T47D (cell line): ENCODE data around the gene CHSY3.

Experiments
- DNase-seq, 2 experiments: peaks; one replicate each; pipeline versions ENCODE4 v3.0.0 to v3.0.0-alpha.2; 2011 to 2012; ENCODE audit warnings: low read depth in 1 of 2, low spot score in 1 of 2
- JUND ChIP-seq: IDR thresholded peaks from 2 replicates; pipeline ENCODE4 v1.6.1; 2012; ENCODE audit warnings: low read depth
- in situ Hi-C: cut with HindIII; loops from 2 replicates; pipeline ENCODE4 v1.10.0; 2016; ENCODE audit warnings: low sequenced_read_pairs, low pct_unique_long_range_greater_than_20kb

The CHSY3 gene

DNA sequence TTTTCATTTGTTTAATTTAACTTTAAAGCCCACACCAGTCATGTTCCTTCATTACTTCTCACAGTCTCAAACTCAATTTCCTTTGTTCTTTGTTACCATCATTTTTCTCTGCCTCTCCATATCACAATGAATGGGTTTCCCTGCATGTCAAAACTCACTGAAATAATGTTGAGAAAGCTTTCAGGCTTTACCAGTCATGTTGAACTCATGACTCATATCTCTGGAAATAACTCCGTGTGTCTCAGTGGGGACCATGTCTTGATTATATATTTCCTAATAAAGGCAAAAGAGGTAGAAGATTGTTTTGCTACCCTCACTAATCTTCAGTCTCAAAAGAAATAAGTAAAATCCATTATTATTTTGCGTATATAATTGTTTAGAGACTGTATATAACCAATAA lies 231.2 kb downstream of the CHSY3 start:
- no peak for DNase-seq
- TF ChIP-seq JUND: no peak
- in situ Hi-C loops: no loop called here

DNA sequence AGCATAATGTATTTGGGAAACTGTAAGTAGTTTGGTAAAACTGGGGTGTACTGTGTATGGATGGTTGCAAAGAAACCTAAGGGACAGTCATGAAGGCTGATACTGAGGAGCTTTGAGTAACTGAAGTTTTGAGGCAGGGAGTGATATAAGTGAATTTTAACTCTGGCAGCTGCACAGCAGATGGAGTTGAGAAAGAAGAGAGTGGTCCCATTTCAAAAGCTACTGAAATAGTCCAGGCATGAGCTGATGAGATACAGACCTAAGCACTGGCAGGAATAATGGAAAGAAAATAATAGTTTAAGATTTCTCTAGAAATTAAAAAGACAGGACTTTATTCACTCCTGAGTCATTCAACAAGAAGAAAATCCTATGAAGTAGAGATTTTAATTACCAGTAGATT lies 232.0 kb downstream of the CHSY3 start:
- TF ChIP-seq JUND: no peak
- DNase-seq: no peak
- in situ Hi-C loops: no loop called here

DNA sequence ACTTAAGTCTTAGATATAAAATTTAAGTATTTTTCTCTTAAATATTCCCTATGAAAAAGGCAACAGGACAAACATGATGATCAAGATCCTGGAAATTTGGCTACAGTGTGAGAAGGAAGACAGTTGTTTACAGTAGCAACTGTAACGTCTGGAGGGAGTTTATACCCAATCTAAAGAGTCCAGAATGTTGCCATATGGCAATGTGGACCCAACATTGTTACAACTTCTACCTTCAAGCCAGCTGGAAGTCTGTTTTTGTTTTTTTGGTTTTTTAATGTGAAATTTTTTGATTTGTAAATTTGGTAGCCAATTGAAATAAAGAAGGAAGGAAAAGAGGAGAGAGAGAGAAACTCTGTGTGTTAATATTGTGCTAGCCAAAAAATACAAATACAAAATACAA lies 233.4 kb downstream of the CHSY3 start:
- in situ Hi-C loops: no loop called here
- DNase-seq: no peak
- TF ChIP-seq JUND: no peak

DNA sequence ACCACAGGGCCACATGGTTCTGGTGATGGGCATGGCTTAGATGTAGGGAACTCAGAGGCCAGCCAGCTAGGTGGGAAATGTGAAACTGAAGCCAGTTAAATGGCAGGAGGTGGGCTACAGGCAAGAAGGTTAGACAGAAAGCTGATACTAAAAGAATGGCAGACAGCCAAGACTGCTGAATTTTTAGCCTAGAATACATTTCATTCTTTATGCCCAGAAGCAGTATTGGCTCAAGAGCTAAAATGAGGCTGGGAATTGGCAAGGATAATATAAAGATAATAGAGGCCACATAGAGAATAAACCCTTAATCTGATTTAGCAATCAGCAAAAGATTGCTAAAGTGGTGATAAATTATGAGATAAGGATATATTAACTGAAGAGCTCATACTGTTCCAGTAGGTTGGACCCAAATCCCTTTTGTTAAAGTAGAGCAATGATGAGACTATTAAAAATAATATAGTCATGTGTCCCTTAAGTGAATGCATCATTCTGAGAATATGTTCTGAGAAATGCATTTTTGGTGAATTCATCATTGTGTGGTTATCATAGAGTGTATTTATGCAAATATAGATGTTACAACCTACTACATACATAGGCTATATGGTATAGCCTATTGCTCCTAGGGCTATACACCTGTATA lies 234.3 kb downstream of the CHSY3 start:
- no peak for TF ChIP-seq JUND
- DNase-seq: no peak

DNA sequence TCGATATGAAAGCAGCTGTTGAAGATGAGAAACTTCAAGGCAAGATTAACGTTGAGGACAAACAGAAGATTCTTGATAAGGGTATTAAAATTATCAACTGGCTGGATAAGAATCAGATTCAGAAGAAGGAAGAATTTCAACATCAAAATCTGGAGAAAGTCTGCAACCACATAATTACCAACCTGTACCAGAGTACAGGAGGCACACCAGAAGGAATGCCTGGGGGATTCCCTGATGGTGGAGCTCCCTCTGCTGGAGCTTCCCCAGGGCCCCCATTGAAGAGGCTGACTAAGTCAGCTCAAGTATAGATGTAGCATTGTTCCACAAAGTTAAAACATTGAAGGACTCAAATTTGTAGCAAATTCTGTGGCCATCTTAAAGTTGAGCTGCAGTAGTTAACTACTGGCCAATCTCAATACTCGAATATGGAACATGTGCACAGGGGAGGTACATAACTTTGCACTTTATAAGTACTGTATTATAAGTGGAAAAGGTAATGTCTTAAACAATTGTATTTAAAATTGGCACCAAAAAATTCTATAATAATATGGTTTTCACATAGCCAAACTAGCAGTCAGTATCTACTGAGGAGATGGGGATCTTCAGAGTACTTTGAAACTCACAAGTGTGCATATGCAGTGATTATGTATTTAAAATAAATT lies 237.5 kb downstream of the CHSY3 start:
- no peak for TF ChIP-seq JUND
- DNase-seq: peak; percentile 16 to 60
- in situ Hi-C loops: no loop called here

More for the DNA sequence above, 234.3 kb downstream of the CHSY3 start:
- in situ Hi-C loops: no loop called here

DNA sequence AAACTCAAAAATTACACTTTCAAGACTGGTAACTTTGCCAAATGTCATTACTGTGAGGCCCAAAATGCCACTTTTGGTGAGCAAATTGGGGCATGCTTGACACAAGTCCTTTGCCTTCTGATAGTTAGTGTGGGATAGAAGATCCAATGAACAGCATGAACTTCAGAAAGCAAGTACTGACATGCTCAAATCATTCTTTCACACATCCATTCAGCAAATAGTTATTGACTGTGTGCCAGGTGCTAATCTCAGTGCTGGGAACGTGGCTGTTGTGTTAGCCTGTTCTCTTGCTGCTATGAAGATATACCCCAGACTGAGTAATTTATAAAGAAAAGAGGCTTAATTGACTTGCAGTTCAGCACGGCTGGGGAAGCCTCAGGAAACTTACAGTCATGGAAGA lies 247.0 kb downstream of the CHSY3 start:
- no peak for DNase-seq
- no peak for TF ChIP-seq JUND
- in situ Hi-C loops: no loop called here

DNA sequence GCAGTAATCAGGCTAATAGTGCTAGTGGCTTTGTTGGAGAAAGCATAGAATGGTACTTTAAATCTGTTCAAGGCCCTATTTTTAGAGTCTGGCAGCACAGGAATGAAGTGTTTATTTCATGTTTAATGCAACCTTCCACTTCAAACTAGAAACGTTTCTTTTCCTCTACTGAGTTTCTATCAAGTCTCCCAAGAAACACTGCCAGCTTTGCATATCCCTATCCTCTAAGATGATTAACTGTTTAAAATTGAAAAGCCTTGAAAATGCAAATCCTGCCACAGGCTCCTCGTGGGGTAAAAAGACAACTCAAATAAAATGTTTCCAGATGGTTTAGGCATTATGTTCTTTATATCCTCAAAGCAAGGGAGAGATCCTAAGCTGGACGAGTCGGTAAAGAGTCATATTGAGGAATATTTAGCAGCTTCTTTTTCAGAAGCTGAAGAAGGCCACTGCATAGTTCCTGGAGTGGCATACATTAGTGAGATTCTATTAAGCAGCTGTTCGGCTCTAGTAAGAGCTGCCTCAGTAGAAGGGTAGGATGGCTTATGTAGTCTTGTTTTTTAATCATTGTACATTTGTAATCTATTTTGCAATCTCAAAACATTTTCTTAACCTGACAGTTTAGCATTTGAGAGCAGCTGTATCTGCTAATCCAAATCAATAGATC lies 251.2 kb downstream of the CHSY3 start:
- no peak for DNase-seq
- TF ChIP-seq JUND: no peak
- in situ Hi-C loops: no loop called here

DNA sequence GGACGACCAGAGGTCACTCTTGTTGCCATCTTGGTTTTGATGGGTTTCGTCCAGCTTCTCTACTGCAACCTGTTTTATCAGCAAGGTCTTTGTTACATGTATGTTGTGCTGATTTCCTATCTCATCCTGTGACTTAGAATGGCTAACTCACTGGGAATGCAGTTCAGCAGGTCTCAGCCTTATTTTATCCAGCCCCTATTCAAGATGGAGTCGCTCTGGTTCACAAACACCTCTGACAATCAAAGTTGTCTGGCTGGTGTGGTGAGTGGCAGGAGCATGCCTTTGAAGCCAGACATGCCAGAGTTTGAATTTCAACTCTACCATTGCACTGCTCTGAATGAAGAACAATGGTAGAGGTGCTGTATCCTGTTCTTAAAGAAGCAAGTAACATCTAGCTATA lies 253.8 kb downstream of the CHSY3 start:
- TF ChIP-seq JUND: no peak
- in situ Hi-C loops: no loop called here
- peak in 1 of 2 experiments; percentile 9 for DNase-seq

DNA sequence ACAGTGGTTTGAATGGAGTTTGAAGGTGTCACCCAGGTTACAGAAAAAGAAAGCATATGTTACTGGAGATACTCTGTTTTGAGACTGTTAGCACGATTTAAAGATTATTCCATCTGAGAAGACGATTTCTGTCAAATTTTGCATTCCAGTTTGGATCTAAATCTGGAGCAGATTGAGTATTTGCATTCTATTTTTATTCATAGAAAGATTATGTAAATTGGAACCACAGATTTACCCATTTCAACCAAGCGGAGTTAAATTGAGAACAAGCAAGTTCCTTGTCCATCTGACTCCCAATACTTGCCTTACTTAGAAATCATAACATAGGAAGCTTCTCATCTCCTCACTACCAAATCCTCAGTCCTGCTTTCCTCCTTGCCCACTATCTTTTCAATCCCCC lies 255.7 kb downstream of the CHSY3 start:
- no peak for DNase-seq
- TF ChIP-seq JUND: no peak
- in situ Hi-C loops: no loop called here

DNA sequence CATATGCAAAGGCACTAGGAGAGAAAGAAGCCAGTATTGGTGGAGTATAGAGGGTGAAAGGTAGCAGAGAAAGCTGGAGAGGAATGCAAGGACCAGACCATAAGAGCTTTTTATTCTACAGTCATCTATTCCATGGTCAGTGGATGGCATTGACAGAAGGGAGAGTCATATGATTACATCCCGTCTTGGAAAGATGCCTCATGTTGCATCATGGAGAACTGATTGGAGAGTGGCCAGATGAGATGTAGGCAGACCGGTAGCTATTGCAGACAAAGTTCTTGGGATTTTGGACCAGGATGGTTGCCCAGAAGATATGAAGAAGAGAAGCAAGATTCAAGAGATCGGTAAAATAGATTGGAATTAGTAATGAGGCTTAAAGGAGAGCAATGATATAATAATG lies 260.7 kb downstream of the CHSY3 start:
- no peak for TF ChIP-seq JUND
- in situ Hi-C loops: no loop called here
- DNase-seq: no peak

DNA sequence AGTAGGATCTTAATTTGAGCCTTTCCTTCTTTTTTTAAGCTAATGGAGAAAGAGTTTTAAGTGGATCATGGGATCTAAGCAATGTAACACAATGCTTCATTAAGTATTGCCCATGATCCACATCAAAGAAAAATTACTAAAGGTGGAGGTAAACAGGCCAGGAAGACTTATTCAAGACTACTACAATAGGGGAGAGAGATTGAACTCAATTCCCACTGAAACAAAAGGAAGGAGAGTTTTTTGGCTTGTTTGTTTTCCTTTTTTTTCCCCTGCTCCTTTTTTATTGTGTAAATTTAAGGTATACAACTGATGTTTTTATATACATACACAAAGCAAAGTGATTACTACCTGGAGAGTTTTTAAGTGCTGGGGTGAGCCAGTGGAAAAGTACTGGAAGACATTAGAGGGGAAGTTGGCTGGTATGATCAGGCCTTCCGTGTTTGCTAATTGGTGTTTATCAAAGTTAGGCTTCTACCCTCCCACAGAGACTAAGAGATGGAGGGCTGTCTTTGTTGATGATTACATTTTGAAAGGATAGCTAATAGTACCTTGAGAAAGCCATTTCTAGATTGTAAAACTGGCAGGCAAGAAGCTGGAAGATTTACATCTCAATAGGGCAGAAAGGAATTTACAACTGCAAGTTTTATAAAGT lies 262.7 kb downstream of the CHSY3 start:
- in situ Hi-C loops: no loop called here
- DNase-seq: no peak
- TF ChIP-seq JUND: no peak

DNA sequence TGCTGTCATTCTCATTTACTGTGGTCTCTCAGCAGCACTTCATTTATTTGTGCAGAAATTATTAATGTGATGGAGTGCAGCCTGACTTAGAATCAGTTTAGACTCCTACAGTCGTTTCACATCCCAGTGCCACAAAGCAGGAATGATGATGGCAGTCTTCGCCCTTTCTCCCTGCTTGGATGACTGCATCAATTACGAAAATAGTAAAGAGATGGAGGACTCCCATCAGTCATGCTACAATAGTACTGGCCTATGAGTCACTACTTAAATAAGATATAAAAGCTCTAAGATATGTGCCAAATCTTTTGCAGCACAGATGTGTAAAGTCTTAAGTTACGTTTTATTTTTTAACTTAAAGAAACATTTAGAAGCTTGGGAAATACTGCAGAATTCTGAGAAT lies 263.9 kb downstream of the CHSY3 start:
- TF ChIP-seq JUND: no peak
- no peak for DNase-seq
- in situ Hi-C loops: no loop called here

DNA sequence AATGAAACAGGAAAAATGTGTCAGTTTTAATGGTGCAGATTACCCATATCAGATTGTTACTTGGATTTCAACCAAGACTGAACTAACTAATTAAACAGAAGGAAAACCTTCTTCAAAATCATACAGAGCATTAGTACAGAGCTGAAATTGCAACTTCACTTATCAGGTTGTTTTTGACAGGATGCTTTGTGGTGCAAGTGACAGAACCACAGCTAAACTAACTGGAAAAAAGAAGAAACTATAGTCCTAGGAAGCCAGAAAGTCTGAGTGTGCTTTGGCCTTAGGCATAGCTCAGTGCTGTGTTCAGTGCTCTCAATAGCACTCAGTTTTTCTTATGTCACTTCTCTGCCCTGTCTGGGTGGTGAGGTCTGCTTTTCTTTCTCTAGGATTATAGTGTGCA lies 267.4 kb downstream of the CHSY3 start:
- TF ChIP-seq JUND: no peak
- no peak for DNase-seq
- in situ Hi-C loops: no loop called here
